ENCODE data around the gene SLC13A2.

Gene SLC13A2

GRCh38 chr17:28515518-28515917 is 42.1 kb downstream of the SLC13A2 start:
- Histone ChIP-seq H3K9ac (ENCODE audit: low read depth, low read length, poor library complexity, severe bottlenecking) (no peak overlapping the region), H3K27me3 (ENCODE audit: insufficient read depth, low read length, poor library complexity, severe bottlenecking) (no peaks in the 10 kb centered on the region), H3K4me2 (ENCODE audit: low read depth, low read length, poor library complexity, severe bottlenecking) (no peak overlapping the region), H3K79me2 (ENCODE audit: insufficient read depth, low read length) (no peaks in the 10 kb centered on the region), H3K9me2 (replicated peaks; ENCODE audit: low read depth, low read length) (no peaks in the 10 kb centered on the region), H3K4me1 (ENCODE audit: insufficient read depth, low read length, poor library complexity, severe bottlenecking) (peaks cover 23% of the 10 kb centered on the region), H4K20me1 (ENCODE audit: insufficient read depth, low read length, poor library complexity, severe bottlenecking) (no peaks in the 10 kb centered on the region), H3K9me3 (ENCODE audit: insufficient read depth, low read depth, low read length) (no peaks in the 10 kb centered on the region), H2AFZ (ENCODE audit: low read length) (no peak overlapping the region), H3K4me3 (ENCODE audit: low read length, poor library complexity, severe bottlenecking) (no peak overlapping the region), H3K36me3 (ENCODE audit: insufficient read depth, low read length) (no peaks in the 10 kb centered on the region), H3F3A (ENCODE audit: low read depth) (no peaks in the 10 kb centered on the region)
- TF ChIP-seq EZH2phosphoT487 (IDR thresholded peaks at IDR 0.05; ENCODE audit: borderline replicate concordance) (no peak), CTCF (conservative IDR thresholded peaks at IDR 0.05; ENCODE audit: low read length) (no peak)

- Histone ChIP-seq H2AFZ (ENCODE audit: low read length) (no peak overlapping the region), H3K27me3 (ENCODE audit: insufficient read depth, low read length, poor library complexity, severe bottlenecking) (no peaks in the 10 kb centered on the region), H3F3A (ENCODE audit: low read depth) (no peaks in the 10 kb centered on the region), H3K9me2 (replicated peaks; ENCODE audit: low read depth, low read length) (no peaks in the 10 kb centered on the region), H3K36me3 (ENCODE audit: insufficient read depth, low read length) (no peaks in the 10 kb centered on the region), H3K4me1 (ENCODE audit: insufficient read depth, low read length, poor library complexity, severe bottlenecking) (peaks cover 26% of the 10 kb centered on the region), H4K20me1 (ENCODE audit: insufficient read depth, low read length, poor library complexity, severe bottlenecking) (no peaks in the 10 kb centered on the region), H3K9me3 (ENCODE audit: insufficient read depth, low read depth, low read length) (no peaks in the 10 kb centered on the region), H3K4me2 (ENCODE audit: low read depth, low read length, poor library complexity, severe bottlenecking) (no peak overlapping the region), H3K9ac (ENCODE audit: low read depth, low read length, poor library complexity, severe bottlenecking) (no peak overlapping the region), H3K4me3 (ENCODE audit: low read length, poor library complexity, severe bottlenecking) (no peak overlapping the region), H3K79me2 (ENCODE audit: insufficient read depth, low read length) (no peaks in the 10 kb centered on the region)
- TF ChIP-seq EZH2phosphoT487 (IDR thresholded peaks at IDR 0.05; ENCODE audit: borderline replicate concordance) (no peak), CTCF (conservative IDR thresholded peaks at IDR 0.05; ENCODE audit: low read length) (no peak)
Measured at GRCh38 chr17:28518132-28518531, 44.7 kb downstream of the SLC13A2 start.

- Histone ChIP-seq H4K20me1 (ENCODE audit: insufficient read depth, low read length, poor library complexity, severe bottlenecking) (no peaks in the 10 kb centered on the region), H2AFZ (ENCODE audit: low read length) (no peak overlapping the region), H3K4me2 (ENCODE audit: low read depth, low read length, poor library complexity, severe bottlenecking) (no peak overlapping the region), H3K79me2 (ENCODE audit: insufficient read depth, low read length) (no peaks in the 10 kb centered on the region), H3F3A (ENCODE audit: low read depth) (no peaks in the 10 kb centered on the region), H3K4me3 (ENCODE audit: low read length, poor library complexity, severe bottlenecking) (no peak overlapping the region), H3K36me3 (ENCODE audit: insufficient read depth, low read length) (no peaks in the 10 kb centered on the region), H3K4me1 (ENCODE audit: insufficient read depth, low read length, poor library complexity, severe bottlenecking) (peaks cover 26% of the 10 kb centered on the region), H3K9me2 (replicated peaks; ENCODE audit: low read depth, low read length) (no peaks in the 10 kb centered on the region), H3K9me3 (ENCODE audit: insufficient read depth, low read depth, low read length) (no peaks in the 10 kb centered on the region), H3K9ac (ENCODE audit: low read depth, low read length, poor library complexity, severe bottlenecking) (no peak overlapping the region), H3K27me3 (ENCODE audit: insufficient read depth, low read length, poor library complexity, severe bottlenecking) (no peaks in the 10 kb centered on the region)
- TF ChIP-seq EZH2phosphoT487 (IDR thresholded peaks at IDR 0.05; ENCODE audit: borderline replicate concordance) (no peak), CTCF (conservative IDR thresholded peaks at IDR 0.05; ENCODE audit: low read length) (no peak)
Measured at GRCh38 chr17:28518578-28518977, 45.1 kb downstream of the SLC13A2 start.

Data from Loucy (cell line).